ENCODE results near the gene CATSPER1.

- TF ChIP-seq, protein P1, sequence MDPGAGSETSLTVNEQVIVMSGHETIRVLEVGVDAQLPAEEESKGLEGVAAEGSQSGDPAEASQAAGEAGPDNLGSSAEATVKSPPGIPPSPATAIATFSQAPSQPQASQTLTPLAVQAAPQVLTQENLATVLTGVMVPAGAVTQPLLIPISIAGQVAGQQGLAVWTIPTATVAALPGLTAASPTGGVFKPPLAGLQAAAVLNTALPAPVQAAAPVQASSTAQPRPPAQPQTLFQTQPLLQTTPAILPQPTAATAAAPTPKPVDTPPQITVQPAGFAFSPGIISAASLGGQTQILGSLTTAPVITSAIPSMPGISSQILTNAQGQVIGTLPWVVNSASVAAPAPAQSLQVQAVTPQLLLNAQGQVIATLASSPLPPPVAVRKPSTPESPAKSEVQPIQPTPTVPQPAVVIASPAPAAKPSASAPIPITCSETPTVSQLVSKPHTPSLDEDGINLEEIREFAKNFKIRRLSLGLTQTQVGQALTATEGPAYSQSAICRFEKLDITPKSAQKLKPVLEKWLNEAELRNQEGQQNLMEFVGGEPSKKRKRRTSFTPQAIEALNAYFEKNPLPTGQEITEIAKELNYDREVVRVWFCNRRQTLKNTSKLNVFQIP (CRISPR knock-in tag; IDR thresholded peaks at IDR 0.05; ENCODE audit: borderline replicate concordance, low read depth) = no peak
- TF ChIP-seq CREB5 (CRISPR knock-in tag; IDR thresholded peaks at IDR 0.05; ENCODE audit: low read depth) (no peak), BACH2 (CRISPR knock-in tag; IDR thresholded peaks at IDR 0.05; ENCODE audit: borderline replicate concordance) (no peak), ZFP30 (CRISPR knock-in tag; IDR thresholded peaks at IDR 0.05) (no peak), PATZ1 (CRISPR knock-in tag; IDR thresholded peaks at IDR 0.05; ENCODE audit: borderline replicate concordance) (no peak), ESRRG (CRISPR knock-in tag; IDR thresholded peaks at IDR 0.05) (no peak), ARNTL (CRISPR knock-in tag; IDR thresholded peaks at IDR 0.05; ENCODE audit: borderline replicate concordance, low read depth) (no peak)
Measured at GRCh38 chr11:66071381-66071801, 45.1 kb upstream of the CATSPER1 start.
